Epithelial cell of esophagus (primary cell): Measurements from ENCODE around the gene AMD1.
A peak's percentile ranks its signal among the peaks of the same experiment; 100 is the strongest.

Experiments
- DNase-seq: peaks from one replicate; pipeline ENCODE4 v3.0.0; 2010; ENCODE audit warnings: low read depth
- H3K4me3 ChIP-seq: 2 replicates; pipeline ENCODE4 v1.5.1; 2011; ENCODE audit warnings: mild to moderate bottlenecking, low read length, control low read depth
- TF ChIP-seq, protein P1 (sequence below): IDR thresholded peaks from 2 replicates; pipeline ENCODE4 v1.5.1; 2011; ENCODE audit warnings: low read depth, mild to moderate bottlenecking, low read length, control low read depth, inconsistent platforms; ENCODE audit not compliant: insufficient read depth; ENCODE audit errors: missing control alignments

Gene AMD1

DNA sequence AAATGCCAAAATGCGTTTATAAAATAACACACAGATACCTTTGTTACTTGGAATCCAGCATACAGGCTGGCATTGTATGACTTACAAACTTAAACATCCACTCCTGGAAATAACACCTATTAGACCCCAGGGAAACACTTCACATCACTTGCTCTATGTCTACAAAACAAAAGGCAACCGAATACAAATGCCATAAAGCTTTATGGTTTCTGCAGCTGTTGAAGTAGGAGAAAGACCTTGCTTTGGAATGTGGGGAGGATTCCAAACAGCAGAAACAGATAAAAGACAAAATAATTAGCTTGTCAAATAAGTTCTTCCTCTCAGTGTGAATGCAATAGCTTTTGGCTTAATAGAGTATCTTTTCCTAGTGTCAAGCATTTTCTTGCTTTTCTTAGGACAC, 9.8 kb upstream of the AMD1 start:
- no peak for DNase-seq
- TF ChIP-seq, protein P1, sequence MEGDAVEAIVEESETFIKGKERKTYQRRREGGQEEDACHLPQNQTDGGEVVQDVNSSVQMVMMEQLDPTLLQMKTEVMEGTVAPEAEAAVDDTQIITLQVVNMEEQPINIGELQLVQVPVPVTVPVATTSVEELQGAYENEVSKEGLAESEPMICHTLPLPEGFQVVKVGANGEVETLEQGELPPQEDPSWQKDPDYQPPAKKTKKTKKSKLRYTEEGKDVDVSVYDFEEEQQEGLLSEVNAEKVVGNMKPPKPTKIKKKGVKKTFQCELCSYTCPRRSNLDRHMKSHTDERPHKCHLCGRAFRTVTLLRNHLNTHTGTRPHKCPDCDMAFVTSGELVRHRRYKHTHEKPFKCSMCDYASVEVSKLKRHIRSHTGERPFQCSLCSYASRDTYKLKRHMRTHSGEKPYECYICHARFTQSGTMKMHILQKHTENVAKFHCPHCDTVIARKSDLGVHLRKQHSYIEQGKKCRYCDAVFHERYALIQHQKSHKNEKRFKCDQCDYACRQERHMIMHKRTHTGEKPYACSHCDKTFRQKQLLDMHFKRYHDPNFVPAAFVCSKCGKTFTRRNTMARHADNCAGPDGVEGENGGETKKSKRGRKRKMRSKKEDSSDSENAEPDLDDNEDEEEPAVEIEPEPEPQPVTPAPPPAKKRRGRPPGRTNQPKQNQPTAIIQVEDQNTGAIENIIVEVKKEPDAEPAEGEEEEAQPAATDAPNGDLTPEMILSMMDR = no peak

DNA sequence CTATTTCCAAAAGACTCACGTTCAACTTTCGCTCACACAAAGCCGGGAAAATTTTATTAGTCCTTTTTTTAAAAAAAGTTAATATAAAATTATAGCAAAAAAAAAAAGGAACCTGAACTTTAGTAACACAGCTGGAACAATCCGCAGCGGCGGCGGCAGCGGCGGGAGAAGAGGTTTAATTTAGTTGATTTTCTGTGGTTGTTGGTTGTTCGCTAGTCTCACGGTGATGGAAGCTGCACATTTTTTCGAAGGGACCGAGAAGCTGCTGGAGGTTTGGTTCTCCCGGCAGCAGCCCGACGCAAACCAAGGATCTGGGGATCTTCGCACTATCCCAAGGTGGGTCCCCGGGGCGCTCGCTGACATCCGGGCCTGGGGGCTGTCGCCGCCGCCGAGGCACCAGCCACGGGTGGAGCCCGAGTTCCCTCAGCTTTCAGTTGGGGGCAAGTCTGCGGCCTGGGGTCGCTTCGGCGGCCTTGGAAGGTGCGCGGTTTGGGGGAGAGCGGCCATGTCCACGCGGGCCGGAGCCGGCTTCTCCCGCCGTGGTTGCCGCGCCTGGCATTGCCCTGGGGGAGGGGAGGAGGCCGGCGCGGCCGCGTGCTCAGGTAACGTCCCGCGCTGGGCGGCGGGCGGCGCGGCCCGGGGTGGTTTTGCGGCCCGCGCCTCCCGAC, 429 bp downstream of the AMD1 start:
- TF ChIP-seq, protein P1 = no peak
- no peak for DNase-seq
- peak overlapping the region; percentile 96 for H3K4me3 ChIP-seq

More for the DNA sequence above, 9.8 kb upstream of the AMD1 start:
- H3K4me3 ChIP-seq = no peak overlapping the region

DNA sequence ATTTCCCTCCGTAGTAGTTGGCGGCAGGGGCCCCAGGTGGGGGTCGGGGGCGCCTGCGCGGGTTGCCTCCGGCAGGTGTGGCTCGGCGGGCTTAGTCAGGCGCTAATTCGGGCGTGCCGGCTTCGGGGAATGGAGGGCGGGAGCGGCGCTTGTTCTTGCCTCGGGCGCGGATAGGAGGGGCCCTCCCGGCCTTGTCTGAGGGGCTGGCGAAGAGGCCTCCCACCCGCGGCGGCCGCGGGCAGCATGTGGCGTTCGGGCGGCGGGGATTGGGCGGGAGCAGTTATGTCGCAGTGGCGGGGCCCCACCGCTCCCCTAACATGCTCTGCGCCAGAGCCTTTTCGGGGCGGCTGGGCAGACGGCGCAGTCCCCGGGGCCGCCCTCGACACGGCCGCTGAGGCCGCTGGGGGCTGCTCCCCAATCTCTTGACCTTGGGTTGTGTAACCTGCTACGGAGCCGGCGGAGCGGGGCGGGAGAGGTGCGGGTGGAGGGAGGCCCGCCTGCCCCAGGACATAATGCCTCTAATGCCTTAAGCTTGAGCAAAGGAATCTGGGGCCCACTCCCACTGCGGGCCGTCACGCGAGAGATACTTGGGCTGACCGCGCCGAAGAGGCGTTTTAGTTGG, 1.1 kb downstream of the AMD1 start:
- peak; percentile 56 for DNase-seq
- H3K4me3 ChIP-seq = peak overlapping the region; percentile 96
- TF ChIP-seq, protein P1 = no peak

DNA sequence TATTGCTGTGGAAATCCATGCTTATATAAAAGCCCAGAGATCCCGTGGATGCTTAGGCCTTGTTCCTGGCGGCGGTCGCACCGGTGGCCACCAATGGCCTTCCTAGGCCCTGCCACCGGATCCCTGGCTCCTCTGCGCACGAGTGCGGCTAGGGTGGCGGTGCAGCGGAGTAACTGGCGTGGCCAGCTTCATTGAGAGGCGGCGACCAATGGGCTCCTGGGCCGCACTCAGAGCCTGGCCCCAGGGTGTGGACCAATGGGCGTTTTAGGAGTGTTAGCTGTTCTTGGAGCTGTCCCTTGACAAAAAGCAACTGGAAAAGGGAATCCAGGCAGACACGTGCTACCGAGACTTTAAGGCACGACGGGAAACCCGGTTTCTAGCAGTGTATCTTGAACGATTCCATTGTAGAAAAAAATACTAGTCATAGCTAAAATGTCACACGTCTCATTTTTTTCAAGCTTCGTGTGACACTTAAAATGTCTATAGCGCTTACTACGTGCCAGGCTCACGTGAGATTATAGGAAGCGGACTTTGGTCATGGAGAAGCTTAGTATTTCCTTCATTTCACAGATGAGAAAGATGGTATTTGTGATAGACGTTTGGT, 1.7 kb downstream of the AMD1 start:
- peak overlapping the region; percentile 96 for H3K4me3 ChIP-seq
- TF ChIP-seq, protein P1 = no peak
- peak; percentile 89 for DNase-seq

DNA sequence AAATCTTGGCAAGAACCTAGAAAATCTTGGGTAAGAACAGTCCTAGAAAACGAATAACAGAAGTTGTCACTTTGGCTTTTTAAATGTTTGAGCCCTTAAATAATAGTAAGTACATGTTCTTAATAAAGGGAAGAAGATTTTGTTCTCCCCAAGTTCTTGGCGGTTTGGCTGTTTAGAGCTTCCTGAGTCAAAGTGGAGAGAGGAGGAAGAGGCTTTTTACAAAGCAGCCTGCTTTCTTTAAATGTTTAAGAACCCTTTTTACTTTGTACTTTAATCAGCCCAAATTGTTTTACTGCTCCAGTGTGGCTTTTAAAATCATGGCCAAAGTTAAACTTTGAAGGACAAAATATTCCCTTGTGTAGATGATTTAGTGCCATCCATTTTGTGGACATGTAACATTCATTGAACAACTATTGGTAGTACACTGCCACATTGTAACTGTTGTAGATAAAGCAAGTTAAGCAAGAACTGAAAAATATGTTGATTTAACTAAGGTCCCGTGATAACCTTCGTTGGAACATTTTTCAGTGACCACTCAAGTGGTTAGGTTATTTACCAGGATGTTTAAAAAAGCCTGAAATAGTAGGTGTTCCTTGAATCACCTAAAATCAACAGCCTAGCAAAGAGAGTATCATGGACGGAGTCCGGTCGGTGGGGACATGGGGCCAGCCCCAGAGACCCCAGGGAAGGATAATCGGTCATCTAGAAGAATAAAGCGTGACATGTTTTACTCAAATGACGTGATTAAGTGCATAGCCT, 2.4 kb downstream of the AMD1 start:
- TF ChIP-seq, protein P1 = no peak
- peak overlapping the region; percentile 96 for H3K4me3 ChIP-seq
- DNase-seq = no peak

DNA sequence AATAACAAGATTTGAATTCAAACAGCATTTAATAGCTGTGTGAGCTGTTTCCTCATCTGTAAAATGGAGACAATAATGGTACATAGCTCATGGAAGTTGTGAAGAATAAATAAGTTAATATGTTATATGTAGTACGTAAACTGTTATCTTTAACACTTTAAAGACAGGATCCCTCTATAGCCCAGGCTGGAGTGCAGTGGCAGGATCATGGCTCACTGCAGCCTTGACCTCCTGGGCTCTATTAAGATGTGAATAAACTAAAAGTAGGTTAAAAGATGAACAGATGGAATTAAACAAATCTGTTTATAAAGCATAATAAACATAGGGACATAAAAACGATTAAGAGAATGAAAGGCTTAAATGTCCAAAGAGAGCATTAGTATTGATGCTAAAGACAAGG, 3.0 kb downstream of the AMD1 start:
- no peak for DNase-seq
- H3K4me3 ChIP-seq = peak overlapping the region; percentile 96
- TF ChIP-seq, protein P1 = no peak
